Kidney (tissue), 14 donors: Measurements from ENCODE around the gene SLC7A4. TPM values are rescaled to one million over a fixed set of nuclear protein-coding genes. Genes with fewer than 3 reads are reported as not detected.

Experiments
- DNase-seq, 5 donors: peaks; one replicate each; pipeline ENCODE4 v3.0.0-alpha.2; 2013 to 2020
- FAIRE-seq: peaks from 2 replicates; lab custom pipeline; 2012; peaks lifted over from hg19 to GRCh38; lab: Jason Lieb, UNC
- H3K27ac ChIP-seq, 2 donors: one replicate each; pipeline ENCODE4 v1.7.0; 2013; ENCODE audit warnings: low read depth in 2 of 2, low read length in 2 of 2, inconsistent platforms in 1 of 2
- H3K27me3 ChIP-seq: one replicate; pipeline ENCODE4 v1.7.1; 2013; ENCODE audit warnings: low read length, inconsistent platforms; ENCODE audit not compliant: control insufficient read depth, insufficient read depth
- H3K36me3 ChIP-seq, 3 donors: one replicate each; pipeline versions ENCODE4 v1.7.0 to v1.7.1; 2013; ENCODE audit warnings: low read length in 3 of 3, control low read depth in 1 of 3, inconsistent platforms in 1 of 3; ENCODE audit not compliant: insufficient read depth in 3 of 3, control insufficient read depth in 2 of 3
- H3K4me1 ChIP-seq, 3 donors: one replicate each; pipeline versions ENCODE4 v1.7.0 to v1.7.1; 2013; ENCODE audit warnings: low read length in 3 of 3, inconsistent platforms in 1 of 3, low read depth in 1 of 3; ENCODE audit not compliant: control insufficient read depth in 2 of 3, insufficient read depth in 2 of 3
- H3K4me3 ChIP-seq, 3 donors: one replicate each; pipeline versions ENCODE4 v1.7.0 to v1.8.1; 2013; ENCODE audit warnings: low read length in 3 of 3, control low read depth in 1 of 3, inconsistent platforms in 1 of 3
- H3K9ac ChIP-seq, 3 donors: one replicate each; pipeline versions ENCODE4 v1.7.0 to v1.7.1; 2013; ENCODE audit warnings: low read length in 3 of 3, control low read depth in 1 of 3, inconsistent platforms in 1 of 3
- H3K9me3 ChIP-seq, 3 donors: one replicate each; pipeline versions ENCODE4 v1.7.0 to v1.7.1; 2013; ENCODE audit warnings: low read length in 3 of 3, control low read depth in 1 of 3, inconsistent platforms in 1 of 3; ENCODE audit not compliant: control insufficient read depth in 2 of 3, insufficient read depth in 1 of 3
- intact Hi-C: fragments of 100-400 bp; cut with DNase I; formaldehyde crosslinking; loops from one replicate; pipeline ENCODE4 v1.11.1; 2022
- polyA plus RNA-seq: library from polyadenylated mRNA; stranded (reverse); fragments of 350-450 nt; fragmentation: Illumina TruSeq; extraction: RNeasy Lipid Tissue Mini Kit (QIAGEN cat#74804); gene quantifications from one replicate; pipeline ENCODE4 v1.2.3, GENCODE V29; 2014; ENCODE audit warnings: low read depth, low replicate concordance; ENCODE audit not compliant: insufficient read depth
- total RNA-seq: library from RNA; stranded (reverse); fragmentation: NEBNext Ultra II Directional; extraction: Animal tissue kit (Norgen Biotek cat#: 25700); gene quantifications from one replicate; pipeline ENCODE4 v1.2.1, GENCODE V29; 2021
- TF ChIP-seq, protein P1 (sequence below): IDR thresholded peaks from 3 replicates; pipeline ENCODE4 v1.5.1; 2012; ENCODE audit warnings: mild to moderate bottlenecking, moderate library complexity, borderline replicate concordance; ENCODE audit not compliant: insufficient read depth; ENCODE audit errors: extremely low read depth
- donor health status: control.
- donor health status: control.
- donor health status: control.
- donor health status: control.
- donor health status: control.
- donor health status: DM: yes; HTN: yes; CAD: no.
- donor health status: Normal renal cell carcinoma (clear cell type).

SLC7A4 gene
- total and polyA plus RNA-seq, 2 donors from 2014 or later, result 0.57 to 1.2 TPM

DNA sequence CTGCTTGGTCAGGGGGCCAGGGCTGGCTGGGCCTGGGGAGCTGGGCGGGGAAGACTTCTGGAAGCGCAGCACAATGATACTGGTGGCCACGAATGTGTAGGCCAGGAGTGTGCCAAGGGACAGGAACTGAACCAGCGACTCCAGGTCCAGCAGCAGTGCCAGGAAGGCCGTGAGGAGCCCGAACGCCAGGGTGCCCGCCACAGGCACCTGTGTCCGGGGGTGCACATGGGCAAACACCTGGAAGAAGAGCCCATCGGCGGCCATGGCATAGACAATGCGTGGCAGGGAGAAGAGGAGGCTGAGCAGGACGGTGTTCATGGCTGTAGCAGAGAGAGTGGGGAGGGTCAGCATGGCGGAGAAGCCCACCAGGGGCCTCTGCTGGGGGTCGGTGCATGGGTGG lies 2.3 kb downstream of the SLC7A4 start:
- Histone ChIP-seq H3K27me3 (no peaks in the 10 kb centered on the region), H3K4me1 (peaks cover 0 to 7% (median 0%) of the 10 kb centered on the region in 3 donors), H3K9me3 (no peaks in the 10 kb centered on the region), H3K4me3 (no peak overlapping the region), H3K36me3 (no peaks in the 10 kb centered on the region), H3K9ac (no peak overlapping the region), H3K27ac (no peak overlapping the region)
- TF ChIP-seq, protein P1, sequence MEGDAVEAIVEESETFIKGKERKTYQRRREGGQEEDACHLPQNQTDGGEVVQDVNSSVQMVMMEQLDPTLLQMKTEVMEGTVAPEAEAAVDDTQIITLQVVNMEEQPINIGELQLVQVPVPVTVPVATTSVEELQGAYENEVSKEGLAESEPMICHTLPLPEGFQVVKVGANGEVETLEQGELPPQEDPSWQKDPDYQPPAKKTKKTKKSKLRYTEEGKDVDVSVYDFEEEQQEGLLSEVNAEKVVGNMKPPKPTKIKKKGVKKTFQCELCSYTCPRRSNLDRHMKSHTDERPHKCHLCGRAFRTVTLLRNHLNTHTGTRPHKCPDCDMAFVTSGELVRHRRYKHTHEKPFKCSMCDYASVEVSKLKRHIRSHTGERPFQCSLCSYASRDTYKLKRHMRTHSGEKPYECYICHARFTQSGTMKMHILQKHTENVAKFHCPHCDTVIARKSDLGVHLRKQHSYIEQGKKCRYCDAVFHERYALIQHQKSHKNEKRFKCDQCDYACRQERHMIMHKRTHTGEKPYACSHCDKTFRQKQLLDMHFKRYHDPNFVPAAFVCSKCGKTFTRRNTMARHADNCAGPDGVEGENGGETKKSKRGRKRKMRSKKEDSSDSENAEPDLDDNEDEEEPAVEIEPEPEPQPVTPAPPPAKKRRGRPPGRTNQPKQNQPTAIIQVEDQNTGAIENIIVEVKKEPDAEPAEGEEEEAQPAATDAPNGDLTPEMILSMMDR, result no peak
- no peak for FAIRE-seq
- intact Hi-C loops, result no loop called here
- DNase-seq, result no peak

DNA sequence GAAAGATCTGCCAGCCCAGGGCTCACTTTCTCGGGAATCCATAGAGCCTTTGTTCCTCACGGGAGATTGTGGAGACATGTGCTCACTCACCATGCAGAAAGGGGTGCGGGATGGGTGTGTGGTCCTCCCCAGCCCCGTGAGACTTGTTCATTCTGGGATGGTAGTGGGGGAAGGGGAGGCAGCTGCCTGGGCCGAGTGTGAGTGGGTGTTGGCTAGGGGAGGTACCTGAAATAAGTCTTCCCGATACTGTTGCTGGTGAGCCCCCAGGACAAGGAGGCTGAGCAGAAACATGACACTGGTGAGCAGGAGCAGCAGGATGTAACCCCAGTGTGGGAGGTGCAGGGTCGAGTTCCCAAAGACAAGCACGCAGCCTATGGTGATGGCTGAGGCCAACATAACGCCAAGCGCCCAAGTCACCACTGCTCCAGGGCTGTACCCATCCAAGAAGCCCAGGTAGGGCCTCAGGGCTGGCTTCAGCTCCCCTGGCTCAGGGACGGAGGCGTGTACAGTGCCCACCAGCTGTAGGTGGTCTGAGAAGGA lies 2.8 kb downstream of the SLC7A4 start:
- intact Hi-C loops, result no loop called here
- TF ChIP-seq, protein P1, result no peak
- Histone ChIP-seq H3K27ac (no peak overlapping the region), H3K27me3 (no peaks in the 10 kb centered on the region), H3K9me3 (no peaks in the 10 kb centered on the region), H3K36me3 (no peaks in the 10 kb centered on the region), H3K4me1 (peaks cover 0 to 7% (median 0%) of the 10 kb centered on the region in 3 donors), H3K4me3 (no peak overlapping the region), H3K9ac (no peak overlapping the region)
- FAIRE-seq, result no peak
- peak in 3 of 5 donors; percentile 29 to 48 (median 36) for DNase-seq

DNA sequence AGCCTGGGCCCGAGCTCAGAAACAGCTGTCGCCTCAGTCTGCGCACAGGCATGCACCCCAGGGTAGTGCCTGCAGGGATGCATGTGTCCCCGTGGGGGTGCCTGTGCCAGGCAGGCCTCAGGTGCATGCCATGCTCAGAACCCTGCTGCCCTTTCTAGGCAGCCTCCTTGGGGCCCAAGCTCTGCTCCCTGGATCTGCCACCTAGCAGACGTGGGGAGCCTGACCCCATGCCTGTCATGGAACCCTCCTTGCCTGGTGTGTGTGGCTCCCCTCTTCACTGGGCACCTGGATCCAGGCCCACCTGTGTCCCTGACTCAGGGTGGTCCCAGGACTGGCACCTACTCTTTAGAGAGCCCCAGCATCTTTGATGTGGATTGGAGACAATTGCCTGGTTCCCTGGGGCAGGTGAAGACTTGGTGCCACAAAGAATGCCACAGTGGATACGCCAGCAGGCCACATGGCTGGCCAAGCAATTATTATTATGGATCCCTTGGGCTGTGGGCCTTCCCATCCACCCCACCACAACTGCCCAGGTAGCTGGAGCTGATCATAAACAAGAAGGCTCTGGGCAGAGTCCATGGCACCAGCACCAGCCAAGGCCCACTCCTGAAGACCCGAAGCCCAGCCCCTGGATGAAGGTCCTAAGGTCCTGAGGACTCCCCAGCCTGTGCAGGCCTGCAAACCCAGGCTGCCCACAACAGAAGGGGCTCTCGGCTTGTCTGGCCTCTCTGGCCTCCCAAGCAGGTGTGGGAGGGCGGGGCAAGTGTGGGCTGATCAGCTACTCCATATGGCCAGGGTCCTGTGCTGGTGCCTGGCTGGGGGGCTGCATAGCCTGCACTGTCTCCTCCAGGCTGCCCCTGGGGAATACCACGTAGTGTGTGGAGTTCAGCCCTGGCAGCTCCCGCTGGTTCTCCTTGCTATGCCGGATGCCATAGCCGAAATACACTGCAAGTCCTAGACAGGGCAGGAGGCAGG lies 3.8 kb downstream of the SLC7A4 start:
- TF ChIP-seq, protein P1, result no peak
- no peak overlapping the region for H3K9ac ChIP-seq
- H3K9me3 ChIP-seq, result no peaks in the 10 kb centered on the region
- H3K36me3 ChIP-seq, result no peaks in the 10 kb centered on the region
- peaks cover 0 to 7% (median 0%) of the 10 kb centered on the region in 3 donors for H3K4me1 ChIP-seq
- H3K4me3 ChIP-seq, result no peak overlapping the region
- FAIRE-seq (no peak), DNase-seq (no peak)
- intact Hi-C loops, result no loop called here
- no peaks in the 10 kb centered on the region for H3K27me3 ChIP-seq
- H3K27ac ChIP-seq, result no peak overlapping the region
